Testis (tissue), 5 donors: ENCODE results near the gene WAC. TPM values are rescaled to one million over a fixed set of nuclear protein-coding genes. Genes with fewer than 3 reads are reported as not detected.
"Not testable (repeated sequence)": the region's sequence is repeated elsewhere in the genome, so short reads cannot be mapped to it uniquely, and the experiment has no call there.

Experiments used
- DNase-seq: peaks from one replicate; pipeline ENCODE4 v3.0.0-alpha.2; 2019
- H3K27ac ChIP-seq, 2 donors: fragments of 200-600 bp; sonication (generic); one replicate each; pipeline ENCODE4 v1.5.1; 2019
- H3K27me3 ChIP-seq: fragments of 200-600 bp; sonication (generic); one replicate; pipeline ENCODE4 v1.5.1; 2019
- H3K36me3 ChIP-seq: fragments of 200-600 bp; sonication (generic); one replicate; pipeline ENCODE4 v1.5.1; 2017; ENCODE audit warnings: low read depth; ENCODE audit errors: missing control alignments
- H3K4me1 ChIP-seq: fragments of 200-600 bp; sonication (generic); one replicate; pipeline ENCODE4 v1.5.1; 2019
- H3K4me3 ChIP-seq, 2 donors: fragments of 200-600 bp; sonication (generic); one replicate each; pipeline ENCODE4 v1.5.1; 2017 to 2019
- H3K9me3 ChIP-seq: fragments of 200-600 bp; sonication (generic); one replicate; pipeline ENCODE4 v1.5.1; 2017
- POLR2A ChIP-seq: fragments of 450-650 bp; IDR thresholded peaks from one replicate; pipeline ENCODE4 v1.6.1; 2017; ENCODE audit warnings: antibody characterized with exemption, mild to moderate bottlenecking, moderate library complexity
- WGBS, 2 donors: methylation state at CpG; one replicate each; pipeline ENCODE4 v1.1.5; 2018; 5-methylcytosine and 5-hydroxymethylcytosine counted together
- intact Hi-C: fragments of 100-400 bp; cut with DNase I; formaldehyde crosslinking; loops from one replicate; pipeline ENCODE4 v1.15.1; 2023; ENCODE audit warnings: low total_unique reads
- long read RNA-seq, 2 donors: transcript quantifications; one replicate each; lab custom pipeline, GENCODE V29; 2026
- polyA plus RNA-seq: library from polyadenylated mRNA; stranded (reverse); fragments of 350-450 nt; fragmentation: Illumina TruSeq; extraction: RNeasy Lipid Tissue Mini Kit (QIAGEN cat#74804); gene quantifications from one replicate; pipeline ENCODE4 v1.2.3, GENCODE V29; 2014; ENCODE audit warnings: low read depth, low replicate concordance; ENCODE audit not compliant: insufficient read depth
- total RNA-seq, 2 donors: library from RNA; depleted of rRNA; stranded (reverse); fragments of >200 nt; gene quantifications; one replicate each; pipeline ENCODE4 v1.2.3, GENCODE V29; 2016
- TF ChIP-seq, protein P1 (sequence below), 3 experiments: fragments of 450-650 bp in 2 of 3; fragments of 200-600 bp in 1 of 3; sonication (generic) in 1 of 3; IDR thresholded peaks; one replicate each; pipeline ENCODE4 v1.5.1; 2016 to 2019; ENCODE audit warnings: antibody characterized with exemption in 3 of 3, mild to moderate bottlenecking in 2 of 3, moderate library complexity in 1 of 3

The WAC gene
- total RNA-seq: 100 to 1,000 TPM; 166 to 174 TPM
- polyA plus RNA-seq: 130 TPM
- long read RNA-seq, donor 1, full-length matches to known transcripts: 7 of 7 reads
- long read RNA-seq, donor 1, partial matches to known transcripts: 0 of 7 reads
- long read RNA-seq, donor 1, other reads (novel, unspliced or antisense): 0 of 7 reads
- long read RNA-seq, donor 2, partial matches to known transcripts: 56 of 67 reads
- long read RNA-seq, donor 2, other reads (novel, unspliced or antisense): 8 of 67 reads

GRCh38 chr10:28532337-28533185 lies at the start of gene WAC:
Gene WAC, plus strand, starts transcription at chr10:28533118. Its CDS starts 462 bp downstream, at chr10:28533580.
- H3K36me3 ChIP-seq: no peaks in the 10 kb centered on the region
- H3K27ac ChIP-seq: peak within 1 kb of the TSS; percentile 99 to 100
- peaks cover 13% of the 10 kb centered on the region for H3K4me1 ChIP-seq
- intact Hi-C loops: no loop called here
- TF ChIP-seq POLR2A: peak; percentile 56
- TF ChIP-seq, protein P1, sequence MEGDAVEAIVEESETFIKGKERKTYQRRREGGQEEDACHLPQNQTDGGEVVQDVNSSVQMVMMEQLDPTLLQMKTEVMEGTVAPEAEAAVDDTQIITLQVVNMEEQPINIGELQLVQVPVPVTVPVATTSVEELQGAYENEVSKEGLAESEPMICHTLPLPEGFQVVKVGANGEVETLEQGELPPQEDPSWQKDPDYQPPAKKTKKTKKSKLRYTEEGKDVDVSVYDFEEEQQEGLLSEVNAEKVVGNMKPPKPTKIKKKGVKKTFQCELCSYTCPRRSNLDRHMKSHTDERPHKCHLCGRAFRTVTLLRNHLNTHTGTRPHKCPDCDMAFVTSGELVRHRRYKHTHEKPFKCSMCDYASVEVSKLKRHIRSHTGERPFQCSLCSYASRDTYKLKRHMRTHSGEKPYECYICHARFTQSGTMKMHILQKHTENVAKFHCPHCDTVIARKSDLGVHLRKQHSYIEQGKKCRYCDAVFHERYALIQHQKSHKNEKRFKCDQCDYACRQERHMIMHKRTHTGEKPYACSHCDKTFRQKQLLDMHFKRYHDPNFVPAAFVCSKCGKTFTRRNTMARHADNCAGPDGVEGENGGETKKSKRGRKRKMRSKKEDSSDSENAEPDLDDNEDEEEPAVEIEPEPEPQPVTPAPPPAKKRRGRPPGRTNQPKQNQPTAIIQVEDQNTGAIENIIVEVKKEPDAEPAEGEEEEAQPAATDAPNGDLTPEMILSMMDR (IDR thresholded peaks at IDR 0.05): peak in 1 of 3 experiments; percentile 1
- no peaks in the 10 kb centered on the region for H3K27me3 ChIP-seq
- H3K4me3 ChIP-seq: peak within 1 kb of the TSS; percentile 93 to 99
- peak; percentile 95 for DNase-seq
- WGBS, 2 donors: 0% methylated on average over 32 to 101 of the region's 102 CpGs
- no peaks in the 10 kb centered on the region for H3K9me3 ChIP-seq

- H3K27ac ChIP-seq: no peak overlapping the region
- H3K9me3 ChIP-seq: no peaks in the 10 kb centered on the region
- DNase-seq: no peak
- no peaks in the 10 kb centered on the region for H3K36me3 ChIP-seq
- H3K27me3 ChIP-seq: no peaks in the 10 kb centered on the region
- 84 to 89% methylated on average over 6 of the region's 6 CpGs for WGBS, 2 donors
- intact Hi-C loops: no loop called here
- H3K4me1 ChIP-seq: no peaks in the 10 kb centered on the region
- TF ChIP-seq, protein P1 (IDR thresholded peaks at IDR 0.05): no peak
- TF ChIP-seq POLR2A: no peak
- no peak overlapping the region for H3K4me3 ChIP-seq
Measured at GRCh38 chr10:28489206-28489605, 43.7 kb upstream of the WAC start.

DNA sequence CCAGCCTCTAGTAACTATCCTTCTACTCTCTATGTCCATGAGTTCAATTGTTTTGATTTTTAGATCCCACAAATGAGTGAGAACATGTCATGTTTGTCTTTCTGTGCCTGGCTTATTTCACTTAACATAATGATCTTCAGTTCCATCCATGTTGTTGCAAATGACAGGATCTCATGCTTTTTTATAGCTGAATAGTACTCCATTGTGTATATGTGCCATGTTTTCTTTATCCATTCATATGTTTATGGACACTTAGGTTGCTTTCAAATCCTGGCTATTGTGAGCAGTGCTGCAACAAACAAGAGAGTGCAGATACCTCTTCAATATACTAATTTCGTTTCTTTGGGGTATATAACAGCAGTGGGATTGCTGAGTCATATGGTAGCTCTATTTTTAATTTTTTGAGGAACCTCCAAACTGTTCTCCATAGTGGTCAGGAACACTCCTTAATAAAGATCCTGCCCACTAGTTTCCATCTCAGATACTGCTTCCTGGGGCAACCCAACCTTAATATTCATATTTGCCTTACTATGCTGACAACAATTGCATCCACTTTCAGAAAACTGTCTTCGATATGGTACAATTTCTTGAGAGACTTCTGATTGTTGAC lies 42.6 kb upstream of the WAC start:
- intact Hi-C loops, H3K4me3 ChIP-seq: not testable (repeated sequence)
- WGBS, 2 donors: 85 to 90% methylated on average over 2 of the region's 2 CpGs

DNA sequence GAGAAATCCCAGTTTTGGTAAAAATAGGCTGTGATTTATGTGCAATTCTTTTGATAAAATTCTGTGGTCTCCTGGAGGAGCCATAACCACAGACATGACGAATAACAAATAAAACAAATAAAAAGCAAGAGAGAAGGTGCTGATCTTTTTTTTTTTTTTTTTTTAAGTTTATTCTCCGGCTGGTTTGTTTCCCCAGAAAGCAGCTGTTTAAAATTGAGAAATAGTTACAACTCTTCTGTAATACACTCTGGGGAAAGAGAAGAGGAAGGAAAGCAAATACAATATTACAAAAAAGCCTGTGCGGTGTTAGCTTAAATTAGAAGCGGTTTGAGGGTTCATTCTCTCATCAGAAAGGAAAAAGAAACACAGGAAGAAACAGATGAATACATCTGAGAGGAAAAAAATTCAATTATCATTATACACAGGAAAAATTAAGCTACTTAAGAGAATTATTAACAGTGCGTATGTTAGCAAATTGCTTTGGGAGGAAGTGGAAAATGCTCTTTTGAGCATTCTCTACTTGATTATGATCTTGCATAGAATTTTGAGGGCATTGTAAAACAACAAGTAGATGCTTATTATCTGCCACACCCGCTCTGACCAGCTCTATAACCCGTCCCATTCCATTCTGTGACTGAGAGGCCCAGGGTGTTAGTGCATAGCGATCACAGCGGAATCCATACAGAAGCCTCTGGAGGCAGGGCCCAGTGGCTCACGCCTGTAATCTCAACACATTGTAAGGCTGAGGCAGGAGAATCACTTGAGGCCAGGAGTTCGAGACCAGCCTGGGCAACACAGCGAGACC lies 40.6 kb upstream of the WAC start:
- no peaks in the 10 kb centered on the region for H3K27me3 ChIP-seq
- no peak overlapping the region for H3K27ac ChIP-seq
- no peaks in the 10 kb centered on the region for H3K4me1 ChIP-seq
- no peaks in the 10 kb centered on the region for H3K36me3 ChIP-seq
- no peaks in the 10 kb centered on the region for H3K9me3 ChIP-seq
- DNase-seq: no peak
- H3K4me3 ChIP-seq: no peak overlapping the region
- intact Hi-C loops: no loop called here
- WGBS, 2 donors: 74 to 83% methylated on average over 12 of the region's 12 CpGs
- no peak for TF ChIP-seq POLR2A
- TF ChIP-seq, protein P1 (IDR thresholded peaks at IDR 0.05): no peak

More for the DNA sequence above, 42.6 kb upstream of the WAC start:
- H3K27ac ChIP-seq, DNase-seq, H3K4me1 ChIP-seq, H3K36me3 ChIP-seq, H3K9me3 ChIP-seq, H3K27me3 ChIP-seq: not testable (repeated sequence)
